Neural progenitor cell (in vitro differentiated cells): ENCODE measurements around the gene TMEM106A. TPM values are rescaled to one million over a fixed set of nuclear protein-coding genes. Genes with fewer than 3 reads are reported as not detected.

ENCODE experiments used
- DNase-seq: peaks from one replicate; pipeline ENCODE4 v3.0.0-alpha.2; 2016; ENCODE audit warnings: low spot score
- H2AFZ ChIP-seq: fragments of 200-600 bp; sonication (generic); replicated peaks from 2 replicates; pipeline ENCODE4 v1.6.1; 2016; ENCODE audit warnings: antibody characterized with exemption
- H3F3A ChIP-seq: fragments of 200-600 bp; sonication (generic); 2 replicates; pipeline ENCODE4 v1.6.1; 2016; ENCODE audit warnings: antibody characterized with exemption, low read depth
- H3K27ac ChIP-seq: fragments of 200-600 bp; sonication (generic); 2 replicates; pipeline ENCODE4 v1.5.1; 2016; ENCODE audit warnings: mild to moderate bottlenecking
- H3K27me3 ChIP-seq: fragments of 200-600 bp; sonication (generic); 2 replicates; pipeline ENCODE4 v1.6.1; 2016; ENCODE audit warnings: mild to moderate bottlenecking, moderate library complexity
- H3K36me3 ChIP-seq: fragments of 200-600 bp; sonication (generic); 2 replicates; pipeline ENCODE4 v1.5.1; 2016
- H3K4me1 ChIP-seq: fragments of 200-600 bp; sonication (generic); 2 replicates; pipeline ENCODE4 v1.6.1; 2016; ENCODE audit warnings: mixed run types
- H3K4me2 ChIP-seq: fragments of 200-600 bp; sonication (generic); 2 replicates; pipeline ENCODE4 v1.6.1; 2016
- H3K4me3 ChIP-seq: fragments of 200-600 bp; sonication (generic); 2 replicates; pipeline ENCODE4 v1.5.1; 2016
- H3K79me2 ChIP-seq: fragments of 200-600 bp; sonication (generic); 2 replicates; pipeline ENCODE4 v1.6.1; 2016; ENCODE audit warnings: low read depth
- H3K9ac ChIP-seq: fragments of 200-600 bp; sonication (generic); 2 replicates; pipeline ENCODE4 v1.6.1; 2016
- H3K9me3 ChIP-seq: fragments of 200-600 bp; sonication (generic); 2 replicates; pipeline ENCODE4 v1.5.1; 2016; ENCODE audit warnings: low read depth
- H4K20me1 ChIP-seq: fragments of 200-600 bp; sonication (generic); 2 replicates; pipeline ENCODE4 v1.6.1; 2016; ENCODE audit warnings: low read depth
- H3K27ac Mint-ChIP-seq: 3 replicates; pipeline ENCODE4 v1.8.0; 2021; ENCODE audit warnings: mixed read lengths
- H3K27me3 Mint-ChIP-seq: 2 replicates; pipeline ENCODE4 v1.8.0; 2022; ENCODE audit warnings: low read depth, mild to moderate bottlenecking, inconsistent platforms, moderate library complexity, mixed read lengths; ENCODE audit not compliant: insufficient read depth
- H3K36me3 Mint-ChIP-seq: 3 replicates; pipeline ENCODE4 v1.8.0; 2021; ENCODE audit warnings: mixed read lengths
- H3K4me1 Mint-ChIP-seq: 3 replicates; pipeline ENCODE4 v1.8.0; 2021; ENCODE audit warnings: mixed read lengths
- H3K4me3 Mint-ChIP-seq: 3 replicates; pipeline ENCODE4 v1.8.0; 2021; ENCODE audit warnings: mild to moderate bottlenecking, moderate library complexity, mixed read lengths
- H3K9me3 Mint-ChIP-seq: 3 replicates; pipeline ENCODE4 v1.8.0; 2020; ENCODE audit warnings: mixed read lengths
- CTCF ChIP-seq: fragments of 200-600 bp; sonication (generic); IDR thresholded peaks from 2 replicates; pipeline ENCODE4 v1.5.1; 2017; ENCODE audit warnings: antibody characterized with exemption, mild to moderate bottlenecking
- EZH2 ChIP-seq: fragments of 200-600 bp; sonication (generic); IDR thresholded peaks from 2 replicates; pipeline ENCODE4 v1.6.1; 2017; ENCODE audit warnings: antibody characterized with exemption, mild to moderate bottlenecking, moderate library complexity
- EZH2phosphoT487 ChIP-seq: fragments of 200-600 bp; sonication (generic); IDR thresholded peaks from 2 replicates; pipeline ENCODE4 v1.6.1; 2017; ENCODE audit warnings: antibody characterized with exemption
- total RNA-seq: library from RNA; depleted of rRNA; stranded (reverse); fragments of >200 nt; gene quantifications from 2 replicates; pipeline ENCODE4 v1.2.3, GENCODE V29; 2015; ENCODE audit warnings: low replicate concordance

Gene TMEM106A
- total RNA-seq, 1 donor from 2014 or later = 1.7 TPM

DNA sequence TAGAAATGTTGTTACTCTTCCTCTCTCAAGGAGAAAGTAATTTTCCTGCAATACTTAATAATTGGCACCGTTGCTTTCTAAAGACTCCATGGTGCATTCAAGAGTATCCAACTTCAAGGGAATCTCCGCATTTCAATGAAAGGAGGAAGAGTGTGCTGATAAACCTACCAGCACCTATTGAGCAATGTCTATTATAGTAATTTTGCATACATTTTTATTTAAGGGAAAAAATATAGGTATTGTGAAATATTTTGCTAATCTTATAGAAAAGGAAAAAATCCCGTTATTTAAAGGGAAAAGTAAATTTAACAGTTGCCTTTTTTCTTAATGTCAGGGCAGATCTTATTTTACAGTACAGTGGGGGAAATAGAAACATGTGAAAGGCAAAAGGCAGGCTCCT, 1.1 kb upstream of the TMEM106A start:
- TF ChIP-seq EZH2phosphoT487 (no peak), EZH2 (no peak), CTCF (no peak)
- Histone ChIP-seq H3F3A (peaks cover 29% of the 10 kb centered on the region), H3K27me3 (no peaks in the 10 kb centered on the region), H3K27ac (no peak overlapping the region), H3K36me3 (no peaks in the 10 kb centered on the region), H3K4me3 (no peak overlapping the region), H3K9me3 (no peaks in the 10 kb centered on the region), H3K4me2 (no peak overlapping the region), H2AFZ (no peak overlapping the region), H4K20me1 (no peaks in the 10 kb centered on the region), H3K79me2 (no peaks in the 10 kb centered on the region), H3K9ac (no peak overlapping the region), H3K4me1 (peaks cover 6% of the 10 kb centered on the region)
- no peak for DNase-seq
- Mint-ChIP-seq H3K36me3 (peaks cover 11% of the 10 kb centered on the region), H3K4me3 (peak overlapping the region; percentile 87), H3K4me1 (peaks cover 8% of the 10 kb centered on the region), H3K9me3 (no peaks in the 10 kb centered on the region), H3K27ac (no peak overlapping the region), H3K27me3 (peaks cover 11% of the 10 kb centered on the region)

GRCh38 chr17:43211123-43211479, 574 bp upstream of the TMEM106A start:
- no peaks in the 10 kb centered on the region for H3K27me3 ChIP-seq
- peaks cover 6% of the 10 kb centered on the region for H3K4me1 ChIP-seq
- H3F3A ChIP-seq = peaks cover 29% of the 10 kb centered on the region
- H3K27ac ChIP-seq = no peak overlapping the region
- Mint-ChIP-seq H3K27ac (no peak overlapping the region), H3K4me1 (peaks cover 8% of the 10 kb centered on the region), H3K4me3 (peak overlapping the region; percentile 87), H3K27me3 (peaks cover 11% of the 10 kb centered on the region), H3K9me3 (no peaks in the 10 kb centered on the region), H3K36me3 (peaks cover 11% of the 10 kb centered on the region)
- H3K4me3 ChIP-seq = peak overlapping the region; percentile 58
- H3K36me3 ChIP-seq = no peaks in the 10 kb centered on the region
- DNase-seq = no peak
- no peaks in the 10 kb centered on the region for H3K9me3 ChIP-seq
- no peak overlapping the region for H3K9ac ChIP-seq
- H4K20me1 ChIP-seq = no peaks in the 10 kb centered on the region
- H3K4me2 ChIP-seq = peak overlapping the region; percentile 75
- H2AFZ ChIP-seq = no peak overlapping the region
- no peaks in the 10 kb centered on the region for H3K79me2 ChIP-seq
- TF ChIP-seq EZH2 (peak; percentile 5), EZH2phosphoT487 (no peak)

GRCh38 chr17:43212641-43213490, 1.2 kb downstream of the TMEM106A start:
- H3K27me3 Mint-ChIP-seq = peaks cover 11% of the 10 kb centered on the region
- peak overlapping the region; percentile 87 for H3K4me3 Mint-ChIP-seq
- H3K4me1 Mint-ChIP-seq = peaks cover 8% of the 10 kb centered on the region
- Histone ChIP-seq H3K4me2 (peak overlapping the region; percentile 75), H4K20me1 (no peaks in the 10 kb centered on the region), H3K27ac (no peak overlapping the region), H3K4me1 (peaks cover 6% of the 10 kb centered on the region), H3K79me2 (no peaks in the 10 kb centered on the region), H3F3A (peaks cover 29% of the 10 kb centered on the region), H3K27me3 (no peaks in the 10 kb centered on the region), H3K4me3 (peak overlapping the region; percentile 58), H2AFZ (no peak overlapping the region), H3K9ac (no peak overlapping the region), H3K9me3 (no peaks in the 10 kb centered on the region), H3K36me3 (no peaks in the 10 kb centered on the region)
- H3K27ac Mint-ChIP-seq = no peak overlapping the region
- no peaks in the 10 kb centered on the region for H3K9me3 Mint-ChIP-seq
- peaks cover 11% of the 10 kb centered on the region for H3K36me3 Mint-ChIP-seq
- TF ChIP-seq EZH2 (no peak), CTCF (no peak), EZH2phosphoT487 (no peak)
- DNase-seq = no peak

GRCh38 chr17:43213545-43213944, 1.9 kb downstream of the TMEM106A start:
- no peak overlapping the region for H3K27ac ChIP-seq
- no peak for DNase-seq
- H4K20me1 ChIP-seq = no peaks in the 10 kb centered on the region
- no peaks in the 10 kb centered on the region for H3K9me3 ChIP-seq
- H3F3A ChIP-seq = peaks cover 29% of the 10 kb centered on the region
- H3K27me3 ChIP-seq = no peaks in the 10 kb centered on the region
- peaks cover 8% of the 10 kb centered on the region for H3K4me1 Mint-ChIP-seq
- peaks cover 11% of the 10 kb centered on the region for H3K27me3 Mint-ChIP-seq
- no peak overlapping the region for H3K9ac ChIP-seq
- no peaks in the 10 kb centered on the region for H3K9me3 Mint-ChIP-seq
- peaks cover 6% of the 10 kb centered on the region for H3K4me1 ChIP-seq
- no peaks in the 10 kb centered on the region for H3K36me3 ChIP-seq
- no peak for TF ChIP-seq EZH2phosphoT487
- no peak for TF ChIP-seq EZH2
- no peak for TF ChIP-seq CTCF
- no peak overlapping the region for H3K4me2 ChIP-seq
- no peaks in the 10 kb centered on the region for H3K79me2 ChIP-seq
- no peak overlapping the region for H2AFZ ChIP-seq
- peaks cover 7% of the 10 kb centered on the region for H3K36me3 Mint-ChIP-seq
- H3K4me3 Mint-ChIP-seq = no peak overlapping the region
- H3K27ac Mint-ChIP-seq = no peak overlapping the region
- no peak overlapping the region for H3K4me3 ChIP-seq
